Raji (cell line): ENCODE results near the gene GLI3.

Source experiments
- POLR2A ChIP-seq: IDR thresholded peaks from 2 replicates; pipeline ENCODE4 v1.6.1; 2011; ENCODE audit warnings: low read depth, low read length, control low read depth; ENCODE audit not compliant: insufficient read depth

GLI3 gene

DNA sequence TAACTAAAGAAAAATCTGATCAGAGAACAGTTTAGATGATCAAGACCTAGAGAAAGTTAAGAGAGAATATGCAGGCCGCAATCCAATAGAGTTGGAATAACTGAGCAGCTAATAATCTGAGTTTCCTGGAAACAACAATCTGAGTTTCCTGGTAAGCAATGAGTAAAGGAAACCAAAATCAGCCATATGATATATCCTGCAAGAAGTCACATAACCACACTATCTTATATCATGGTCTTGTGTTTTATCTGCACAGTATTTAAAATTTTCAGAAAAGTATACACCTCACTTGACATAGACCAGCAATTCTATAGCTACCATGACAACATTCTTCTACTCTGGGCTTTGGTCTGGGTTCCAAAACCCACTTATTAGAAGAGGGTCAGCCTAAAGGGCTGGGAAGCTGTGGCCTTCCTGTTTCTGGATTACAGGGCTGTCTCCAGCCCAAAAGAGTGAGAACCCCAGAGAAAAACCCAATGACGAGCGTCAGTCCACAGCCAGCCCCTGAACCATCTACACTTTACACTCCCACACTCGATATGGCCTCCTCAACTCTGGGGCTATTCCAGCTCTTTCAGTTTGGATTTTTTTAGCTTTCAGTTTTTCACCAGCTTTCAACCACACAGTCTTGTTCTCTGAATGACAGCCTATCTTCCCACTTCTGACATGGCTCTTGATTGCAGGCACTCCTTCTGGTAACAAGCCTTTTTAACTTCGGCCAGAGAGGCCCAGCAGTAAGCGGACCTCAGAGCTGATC lies 110.4 kb downstream of the GLI3 start:
- TF ChIP-seq POLR2A = no peak

DNA sequence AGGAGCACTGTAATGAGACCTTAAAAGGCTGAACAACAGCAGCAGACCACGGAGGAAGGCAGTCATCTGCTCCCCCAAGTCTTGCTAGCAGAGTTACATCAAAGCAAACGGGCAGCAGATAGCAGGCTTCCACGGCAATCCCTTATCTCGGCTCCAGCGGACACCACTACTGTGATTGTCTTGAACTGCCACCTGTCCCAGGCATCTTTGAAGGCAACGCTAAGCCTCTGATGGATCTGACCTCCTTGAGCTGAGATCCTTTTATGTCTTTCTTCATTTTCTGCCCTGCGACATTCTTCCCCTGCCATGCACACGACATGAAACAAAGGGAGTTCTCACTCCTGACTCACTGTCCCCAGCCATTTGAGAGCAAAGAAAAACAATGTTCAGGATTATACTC lies 111.7 kb downstream of the GLI3 start:
- TF ChIP-seq POLR2A = no peak

- no peak for TF ChIP-seq POLR2A
These were observed 113.3 kb downstream of the GLI3 start for GRCh38 chr7:42123716-42124115.

- no peak for TF ChIP-seq POLR2A
These were observed 116.8 kb downstream of the GLI3 start for GRCh38 chr7:42120191-42120590.

DNA sequence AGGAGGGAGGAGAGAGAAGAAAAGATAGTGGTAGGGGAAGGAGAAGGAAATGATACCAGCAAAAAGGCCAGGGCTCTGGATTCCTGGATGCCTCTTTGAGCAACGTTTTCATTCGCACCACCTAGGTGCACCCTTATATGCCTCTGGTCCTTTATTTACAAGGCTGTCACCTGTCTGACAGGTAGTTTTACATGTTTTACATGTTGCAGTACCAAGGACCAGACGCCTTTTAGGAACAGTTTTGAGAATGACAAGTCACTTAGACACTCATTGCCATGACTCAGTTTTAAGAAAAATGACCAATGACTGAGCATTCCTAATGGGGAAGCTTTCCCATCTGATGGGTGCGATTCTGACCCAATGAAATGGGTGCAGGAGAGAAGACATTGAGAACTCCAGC lies 119.8 kb downstream of the GLI3 start:
- no peak for TF ChIP-seq POLR2A

GRCh38 chr7:42115795-42116194 lies 121.2 kb downstream of the GLI3 start:
- TF ChIP-seq POLR2A = no peak

DNA sequence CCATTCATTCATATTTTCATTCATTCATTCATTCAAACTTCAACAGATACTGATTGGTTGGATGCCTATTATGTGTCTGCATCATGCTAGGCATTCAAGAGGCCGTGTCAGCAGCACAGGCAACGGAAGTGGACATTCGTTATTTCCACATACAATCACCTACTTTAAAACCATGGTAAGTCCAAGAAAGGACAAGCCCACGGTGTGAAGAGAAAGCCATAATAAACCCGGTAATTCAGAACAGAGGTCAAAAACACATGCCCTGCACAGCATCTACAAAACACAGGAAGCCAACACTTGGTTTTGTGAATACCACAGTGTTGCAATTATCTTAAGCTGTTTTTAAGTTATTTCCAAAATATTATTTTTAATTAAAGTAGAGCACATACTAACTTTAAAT lies 126.7 kb downstream of the GLI3 start:
- no peak for TF ChIP-seq POLR2A

DNA sequence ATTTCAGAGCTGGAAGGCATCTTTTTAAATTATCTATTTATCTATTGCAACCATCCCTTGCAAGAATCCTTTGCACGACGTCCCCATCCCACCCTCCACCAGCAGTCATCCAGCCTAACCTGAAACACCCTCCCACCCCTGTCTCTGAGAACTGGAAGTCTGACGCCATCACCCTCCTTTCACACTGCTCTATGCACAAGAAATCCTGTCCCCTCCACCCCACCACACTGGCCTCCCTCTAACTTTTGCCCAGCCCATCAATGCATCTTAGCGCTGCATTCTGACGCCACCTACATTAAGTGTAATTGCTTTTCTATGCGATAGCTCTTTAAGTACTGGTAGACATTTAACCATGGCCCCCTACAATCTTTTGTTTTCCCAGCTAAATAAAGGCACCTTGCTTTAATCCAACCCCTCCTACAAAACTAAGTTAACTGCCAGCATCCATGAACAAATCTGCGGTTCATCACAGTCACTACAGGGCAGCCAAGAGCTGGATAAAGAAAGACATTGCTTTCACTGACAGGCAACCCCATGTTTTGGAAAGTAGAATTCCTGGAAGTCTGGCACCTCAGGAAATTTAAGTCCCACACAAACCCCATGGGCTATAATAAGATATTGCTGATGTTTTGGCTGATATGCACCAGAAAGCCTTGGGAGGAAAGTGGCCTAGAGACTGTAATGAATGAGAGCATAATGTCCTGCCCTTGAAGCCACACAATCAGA lies 128.0 kb downstream of the GLI3 start:
- no peak for TF ChIP-seq POLR2A

GRCh38 chr7:42107484-42108240 lies 129.3 kb downstream of the GLI3 start:
- no peak for TF ChIP-seq POLR2A

DNA sequence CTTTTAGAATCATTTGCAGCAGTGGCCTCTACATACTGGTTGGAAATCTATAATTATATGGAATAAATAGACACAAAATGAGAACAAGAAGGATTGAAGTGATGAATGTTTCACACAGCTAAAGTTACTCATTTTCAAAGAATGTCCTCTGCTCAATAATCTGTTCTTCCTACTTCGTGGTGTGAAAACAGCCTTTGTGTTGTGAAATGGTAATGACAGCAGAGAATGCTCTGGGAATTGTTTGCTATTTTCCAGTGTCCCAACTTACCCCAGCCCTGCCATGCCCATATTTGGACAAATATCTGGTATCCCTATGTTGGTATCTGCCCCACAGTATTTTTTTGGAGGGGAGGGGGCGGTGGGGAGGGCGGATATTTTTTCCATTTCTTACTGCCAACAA lies 130.4 kb downstream of the GLI3 start:
- TF ChIP-seq POLR2A = no peak

- no peak for TF ChIP-seq POLR2A
These were observed 131.3 kb downstream of the GLI3 start for GRCh38 chr7:42105554-42106358.

- no peak for TF ChIP-seq POLR2A
These were observed 132.3 kb downstream of the GLI3 start for GRCh38 chr7:42104694-42105093.

GRCh38 chr7:42104231-42104630 lies 132.8 kb downstream of the GLI3 start:
- TF ChIP-seq POLR2A = no peak

GRCh38 chr7:42103456-42103855 lies 133.6 kb downstream of the GLI3 start:
- no peak for TF ChIP-seq POLR2A

DNA sequence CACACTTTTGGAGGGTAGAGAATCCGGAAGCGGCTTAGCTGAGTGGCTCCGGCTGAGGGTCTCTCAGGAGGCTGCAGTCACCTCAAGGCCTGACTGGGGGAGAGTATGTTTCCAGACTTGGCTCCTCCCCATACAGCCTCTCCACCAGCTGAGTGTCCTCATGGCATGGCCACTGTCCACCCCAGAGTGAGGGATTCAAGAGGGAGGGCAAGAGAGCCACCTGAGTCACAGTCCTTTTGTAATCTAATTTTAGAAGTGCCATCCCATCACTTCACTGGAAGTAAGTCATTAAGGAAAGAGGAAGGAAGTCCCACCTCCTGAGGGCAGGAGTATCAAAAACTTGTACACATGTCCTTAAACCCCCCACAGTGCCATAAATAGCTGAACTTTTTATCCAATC lies 134.0 kb downstream of the GLI3 start:
- TF ChIP-seq POLR2A = no peak
